GM23338 (cell line): ENCODE data around the gene AOAH. TPM values are rescaled to one million over a fixed set of nuclear protein-coding genes. Genes with fewer than 3 reads are reported as not detected.

Experiments
- ATAC-seq: fragments of 200-7000 bp; cut with Tn5 transposase; 3 replicates; pipeline ENCODE4 v1.9.1; 2020
- DNase-seq: peaks from one replicate; pipeline ENCODE4 v3.0.0-alpha.2; 2015; ENCODE audit warnings: low spot score
- H2AFZ ChIP-seq: fragments of 200-600 bp; sonication (generic); 2 replicates; pipeline ENCODE4 v1.8.0; 2016; ENCODE audit warnings: antibody characterized with exemption, mild to moderate bottlenecking, moderate library complexity
- H3F3A ChIP-seq: fragments of 200-600 bp; sonication (generic); replicated peaks from 2 replicates; pipeline ENCODE4 v1.8.0; 2017; ENCODE audit warnings: antibody characterized with exemption, mixed run types, low read depth
- H3K27ac ChIP-seq: fragments of 200-600 bp; sonication (generic); 2 replicates; pipeline ENCODE4 v1.6.1; 2016; ENCODE audit warnings: low read depth
- H3K27me3 ChIP-seq: fragments of 200-600 bp; sonication (generic); 2 replicates; pipeline ENCODE4 v1.8.0; 2016; ENCODE audit warnings: mild to moderate bottlenecking, mixed run types, moderate library complexity; ENCODE audit not compliant: insufficient read depth
- H3K36me3 ChIP-seq: fragments of 200-600 bp; sonication (generic); 2 replicates; pipeline ENCODE4 v1.8.0; 2016; ENCODE audit warnings: mild to moderate bottlenecking; ENCODE audit not compliant: insufficient read depth
- H3K4me1 ChIP-seq: fragments of 200-600 bp; sonication (generic); 2 replicates; pipeline ENCODE4 v1.8.0; 2016; ENCODE audit warnings: mild to moderate bottlenecking, moderate library complexity; ENCODE audit not compliant: insufficient read depth
- H3K4me2 ChIP-seq: fragments of 200-600 bp; sonication (generic); 2 replicates; pipeline ENCODE4 v1.7.1; 2017; ENCODE audit warnings: mixed run types
- H3K4me3 ChIP-seq: fragments of 200-600 bp; sonication (generic); 2 replicates; pipeline ENCODE4 v1.6.1; 2016; ENCODE audit warnings: mixed run types
- H3K79me2 ChIP-seq: fragments of 200-600 bp; sonication (generic); replicated peaks from 2 replicates; pipeline ENCODE4 v1.8.0; 2017; ENCODE audit warnings: mild to moderate bottlenecking; ENCODE audit not compliant: insufficient read depth
- H3K9me2 ChIP-seq: fragments of 200-600 bp; sonication (generic); 2 replicates; pipeline ENCODE4 v1.8.0; 2017; ENCODE audit not compliant: insufficient read depth
- H4K20me1 ChIP-seq: fragments of 200-600 bp; sonication (generic); replicated peaks from 2 replicates; pipeline ENCODE4 v1.8.0; 2017; ENCODE audit warnings: mild to moderate bottlenecking; ENCODE audit not compliant: insufficient read depth
- H3K27ac Mint-ChIP-seq: 2 replicates; pipeline ENCODE4 v1.8.0; 2020; ENCODE audit warnings: inconsistent platforms, mild to moderate bottlenecking, moderate library complexity, mixed read lengths
- H3K27me3 Mint-ChIP-seq: 3 replicates; pipeline ENCODE4 v1.8.0; 2022; ENCODE audit warnings: low read depth, mild to moderate bottlenecking, moderate library complexity, mixed read lengths, inconsistent platforms; ENCODE audit not compliant: insufficient read depth, poor library complexity
- H3K36me3 Mint-ChIP-seq: 3 replicates; pipeline ENCODE4 v1.8.0; 2021; ENCODE audit warnings: low read depth, mild to moderate bottlenecking, inconsistent platforms, moderate library complexity, mixed read lengths
- H3K4me1 Mint-ChIP-seq: 3 replicates; pipeline ENCODE4 v1.8.0; 2020; ENCODE audit warnings: mild to moderate bottlenecking, inconsistent platforms, mixed read lengths
- H3K4me3 Mint-ChIP-seq: 3 replicates; pipeline ENCODE4 v1.8.0; 2021; ENCODE audit warnings: moderate library complexity, mild to moderate bottlenecking, inconsistent platforms, mixed read lengths
- H3K9me3 Mint-ChIP-seq: 3 replicates; pipeline ENCODE4 v1.8.0; 2020; ENCODE audit warnings: moderate library complexity, mild to moderate bottlenecking, inconsistent platforms, mixed read lengths
- CREB1 ChIP-seq: fragments of 250-450 bp; sonication (Bioruptor Pico); IDR thresholded peaks from 2 replicates; pipeline ENCODE4 v1.5.0; 2020; ENCODE audit warnings: low read depth, mild to moderate bottlenecking, moderate library complexity
- EZH2 ChIP-seq: fragments of 200-600 bp; sonication (generic); IDR thresholded peaks from one replicate; pipeline ENCODE4 v1.8.0; 2017; ENCODE audit warnings: antibody characterized with exemption, mild to moderate bottlenecking, low read depth; ENCODE audit not compliant: unreplicated experiment
- EZH2phosphoT487 ChIP-seq: fragments of 200-600 bp; sonication (generic); IDR thresholded peaks from one replicate; pipeline ENCODE4 v1.8.1; 2018; ENCODE audit warnings: antibody characterized with exemption; ENCODE audit not compliant: unreplicated experiment
- JUNB ChIP-seq: IDR thresholded peaks from one replicate; pipeline ENCODE4 v1.6.1; 2016; ENCODE audit warnings: antibody characterized with exemption; ENCODE audit not compliant: unreplicated experiment
- NANOG ChIP-seq: IDR thresholded peaks from 2 replicates; pipeline ENCODE4 v1.6.1; 2016; ENCODE audit warnings: antibody characterized with exemption, borderline replicate concordance
- REST ChIP-seq: IDR thresholded peaks from one replicate; pipeline ENCODE4 v1.6.1; 2018; ENCODE audit warnings: antibody characterized with exemption; ENCODE audit not compliant: unreplicated experiment
- STAT1 ChIP-seq: IDR thresholded peaks from one replicate; pipeline ENCODE4 v1.6.1; 2016; ENCODE audit warnings: antibody characterized with exemption; ENCODE audit not compliant: unreplicated experiment
- ZNF114 ChIP-seq: fragments of 250-450 bp; sonication (Bioruptor Pico); IDR thresholded peaks from 2 replicates; pipeline ENCODE4 v1.5.0; 2020; ENCODE audit warnings: mild to moderate bottlenecking, moderate library complexity
- ZNF331 ChIP-seq: fragments of 250-450 bp; sonication (Bioruptor Pico); IDR thresholded peaks from 2 replicates; pipeline ENCODE4 v1.5.0; 2020; ENCODE audit warnings: low read depth, mild to moderate bottlenecking, moderate library complexity
- ZNF462 ChIP-seq: fragments of 250-450 bp; sonication (Bioruptor Pico); IDR thresholded peaks from 2 replicates; pipeline ENCODE4 v1.5.0; 2020; ENCODE audit warnings: mild to moderate bottlenecking, moderate library complexity
- polyA plus RNA-seq: library from polyadenylated mRNA; unstranded; fragments of >200 nt; fragmentation: Nextera tagmentation; extraction: Ambion mirVana; gene quantifications from 2 replicates; pipeline ENCODE4 v1.2.1, GENCODE V29; 2016
- total RNA-seq: library from RNA; depleted of rRNA; stranded (reverse); fragments of >200 nt; shearing (Covaris generic); gene quantifications from 2 replicates; pipeline ENCODE4 v1.2.3, GENCODE V29; 2014
- TF ChIP-seq, protein P1 (sequence below), 2 experiments: fragments of 200-600 bp in 1 of 2; sonication (generic) in 1 of 2; conservative IDR thresholded peaks; 2 replicates each; pipeline versions ENCODE4 v1.5.1 to v1.6.1; 2016 to 2017; ENCODE audit warnings: antibody characterized with exemption in 2 of 2, low read depth in 2 of 2, mild to moderate bottlenecking in 2 of 2, moderate library complexity in 1 of 2
- TF ChIP-seq, protein P2 (sequence below): IDR thresholded peaks from 2 replicates; pipeline ENCODE4 v1.6.1; 2016; ENCODE audit warnings: antibody characterized with exemption

Gene AOAH
- total and polyA plus RNA-seq, 2 experiments from 2014 or later = not detected

DNA sequence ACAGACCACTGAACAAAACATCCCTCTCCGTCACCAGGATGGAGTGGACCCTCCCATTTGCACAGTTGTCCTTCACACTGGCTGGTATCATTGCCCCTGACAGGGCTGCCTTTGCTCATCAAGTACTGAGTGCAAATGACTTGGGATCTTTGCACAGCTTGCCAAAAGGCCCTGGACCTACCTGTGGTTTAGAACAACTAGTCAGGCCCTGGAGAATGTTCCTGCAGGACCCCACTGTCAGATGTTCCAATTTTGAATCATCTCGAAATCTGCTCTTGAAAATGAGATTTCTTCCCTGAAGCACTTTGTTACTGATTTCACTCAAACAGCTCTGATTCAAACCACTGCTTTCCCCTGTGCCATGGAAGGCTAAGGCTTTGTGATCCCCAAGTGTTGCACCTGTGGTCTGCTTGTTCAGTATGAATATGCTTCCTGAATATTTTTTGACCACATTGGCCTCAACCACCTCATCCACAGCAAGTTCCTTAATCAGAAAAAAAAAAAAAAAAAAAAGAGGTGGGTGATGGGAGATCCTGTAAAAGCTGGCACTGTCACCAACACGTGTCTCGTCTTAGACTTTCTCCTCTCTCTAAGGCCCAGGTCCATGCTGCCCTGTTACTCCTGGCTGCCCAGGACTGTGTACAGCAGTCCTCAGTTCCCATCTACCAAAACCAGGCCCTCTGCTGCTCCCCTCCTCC, 2.7 kb upstream of the AOAH start (continued):
- TF ChIP-seq, protein P1, sequence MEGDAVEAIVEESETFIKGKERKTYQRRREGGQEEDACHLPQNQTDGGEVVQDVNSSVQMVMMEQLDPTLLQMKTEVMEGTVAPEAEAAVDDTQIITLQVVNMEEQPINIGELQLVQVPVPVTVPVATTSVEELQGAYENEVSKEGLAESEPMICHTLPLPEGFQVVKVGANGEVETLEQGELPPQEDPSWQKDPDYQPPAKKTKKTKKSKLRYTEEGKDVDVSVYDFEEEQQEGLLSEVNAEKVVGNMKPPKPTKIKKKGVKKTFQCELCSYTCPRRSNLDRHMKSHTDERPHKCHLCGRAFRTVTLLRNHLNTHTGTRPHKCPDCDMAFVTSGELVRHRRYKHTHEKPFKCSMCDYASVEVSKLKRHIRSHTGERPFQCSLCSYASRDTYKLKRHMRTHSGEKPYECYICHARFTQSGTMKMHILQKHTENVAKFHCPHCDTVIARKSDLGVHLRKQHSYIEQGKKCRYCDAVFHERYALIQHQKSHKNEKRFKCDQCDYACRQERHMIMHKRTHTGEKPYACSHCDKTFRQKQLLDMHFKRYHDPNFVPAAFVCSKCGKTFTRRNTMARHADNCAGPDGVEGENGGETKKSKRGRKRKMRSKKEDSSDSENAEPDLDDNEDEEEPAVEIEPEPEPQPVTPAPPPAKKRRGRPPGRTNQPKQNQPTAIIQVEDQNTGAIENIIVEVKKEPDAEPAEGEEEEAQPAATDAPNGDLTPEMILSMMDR (conservative IDR thresholded peaks at IDR 0.05; ENCODE audit: low read depth in 2 of 2) = no peak

DNA sequence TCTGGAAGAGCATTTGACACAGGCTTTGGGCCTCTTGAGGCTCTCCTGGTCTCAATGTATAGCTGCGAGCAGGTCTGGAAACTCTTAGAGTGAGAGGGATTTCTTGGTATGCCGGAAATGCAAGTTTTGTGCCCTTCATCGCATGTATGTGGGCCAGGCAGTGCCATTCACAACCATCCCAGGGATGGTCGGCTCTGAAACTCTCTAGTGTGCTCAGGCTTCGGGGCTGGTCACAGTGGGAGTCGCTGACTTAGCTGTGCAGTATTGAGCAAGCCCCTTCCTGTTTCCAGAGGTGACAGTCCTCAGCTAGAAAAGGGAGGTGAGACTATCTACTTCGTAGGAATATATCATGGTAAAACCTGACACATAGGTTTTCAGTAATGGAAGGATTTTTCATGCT, 2.0 kb upstream of the AOAH start:
- Histone ChIP-seq H3K36me3 (no peaks in the 10 kb centered on the region), H3K4me2 (no peak overlapping the region), H3K27ac (no peak overlapping the region), H3K4me1 (no peaks in the 10 kb centered on the region), H3K27me3 (no peaks in the 10 kb centered on the region), H3K79me2 (no peaks in the 10 kb centered on the region), H3F3A (no peaks in the 10 kb centered on the region), H4K20me1 (no peaks in the 10 kb centered on the region), H3K9me2 (peaks cover 8% of the 10 kb centered on the region; the same call in 1 of the 2 replicates), H3K4me3 (no peak overlapping the region), H2AFZ (no peak overlapping the region; the same call in 1 of the 2 replicates)
- H3K27ac Mint-ChIP-seq = no peak overlapping the region
- no peaks in the 10 kb centered on the region for H3K36me3 Mint-ChIP-seq
- no peak overlapping the region for H3K4me3 Mint-ChIP-seq
- peaks cover 2% of the 10 kb centered on the region for H3K27me3 Mint-ChIP-seq
- H3K4me1 Mint-ChIP-seq = no peaks in the 10 kb centered on the region; the same call in 2 of the 3 replicates
- ATAC-seq (no peak), DNase-seq (no peak)
- no peaks in the 10 kb centered on the region; the same call in 2 of the 3 replicates for H3K9me3 Mint-ChIP-seq
- TF ChIP-seq CREB1 (no peak), STAT1 (no peak), ZNF331 (CRISPR knock-in tag) (no peak), EZH2 (no peak), NANOG (no peak), REST (no peak), EZH2phosphoT487 (no peak), ZNF114 (CRISPR knock-in tag) (no peak), JUNB (no peak), ZNF462 (no peak)
- TF ChIP-seq, protein P2, sequence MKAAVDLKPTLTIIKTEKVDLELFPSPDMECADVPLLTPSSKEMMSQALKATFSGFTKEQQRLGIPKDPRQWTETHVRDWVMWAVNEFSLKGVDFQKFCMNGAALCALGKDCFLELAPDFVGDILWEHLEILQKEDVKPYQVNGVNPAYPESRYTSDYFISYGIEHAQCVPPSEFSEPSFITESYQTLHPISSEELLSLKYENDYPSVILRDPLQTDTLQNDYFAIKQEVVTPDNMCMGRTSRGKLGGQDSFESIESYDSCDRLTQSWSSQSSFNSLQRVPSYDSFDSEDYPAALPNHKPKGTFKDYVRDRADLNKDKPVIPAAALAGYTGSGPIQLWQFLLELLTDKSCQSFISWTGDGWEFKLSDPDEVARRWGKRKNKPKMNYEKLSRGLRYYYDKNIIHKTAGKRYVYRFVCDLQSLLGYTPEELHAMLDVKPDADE = no peak
